Measurements from ENCODE around the gene UGT8. TPM values are rescaled to one million over a fixed set of nuclear protein-coding genes. Genes with fewer than 3 reads are reported as not detected.
A peak's percentile ranks its signal among the peaks of the same experiment; 100 is the strongest.

UGT8 gene
- total and polyA plus RNA-seq, 8 donors: 3.7 to 12.3 (median 9.5) TPM

- peaks cover 0 to 14% of the 10 kb centered on the region in 2 donors for H3K4me1 ChIP-seq
- intact Hi-C loops (cut with DNase I): no loop called here
- no peaks in the 10 kb centered on the region for H3K36me3 ChIP-seq
- peak overlapping the region; percentile 27 to 34 for H3K4me3 ChIP-seq
- peaks cover 23 to 58% of the 10 kb centered on the region in 2 donors for H3K27me3 ChIP-seq
- no peak for TF ChIP-seq CTCF (IDR thresholded peaks at IDR 0.05)
- no peaks in the 10 kb centered on the region for H3K9me3 ChIP-seq
- H3K27ac ChIP-seq: no peak overlapping the region
- peak; percentile 19 for ATAC-seq
- DNase-seq: peak in 2 of 4 donors; percentile 6 to 17
Measured at GRCh38 chr4:114599903-114600552, 1.4 kb downstream of the UGT8 start.

- Histone ChIP-seq H3K27ac (no peak overlapping the region), H3K27me3 (peaks cover 23 to 52% of the 10 kb centered on the region in 2 donors), H3K4me3 (no peak overlapping the region), H3K4me1 (peaks cover 0 to 14% of the 10 kb centered on the region in 2 donors), H3K9me3 (no peaks in the 10 kb centered on the region), H3K36me3 (no peaks in the 10 kb centered on the region)
- DNase-seq (no peak), ATAC-seq (no peak)
- no peak for TF ChIP-seq CTCF (IDR thresholded peaks at IDR 0.05)
- intact Hi-C loops (cut with DNase I): no loop called here
Measured at GRCh38 chr4:114600672-114601071, 2.1 kb downstream of the UGT8 start.

- Histone ChIP-seq H3K9me3 (no peaks in the 10 kb centered on the region), H3K4me3 (no peak overlapping the region), H3K27me3 (peaks cover 23 to 46% of the 10 kb centered on the region in 2 donors), H3K4me1 (peaks cover 0 to 14% of the 10 kb centered on the region in 2 donors), H3K36me3 (no peaks in the 10 kb centered on the region), H3K27ac (no peak overlapping the region)
- no peak for DNase-seq
- TF ChIP-seq CTCF (IDR thresholded peaks at IDR 0.05): no peak
- ATAC-seq: no peak
- intact Hi-C loops (cut with DNase I): no loop called here
Measured at GRCh38 chr4:114601304-114602052, 2.9 kb downstream of the UGT8 start.

- no peak for DNase-seq
- no peak overlapping the region for H3K4me3 ChIP-seq
- intact Hi-C loops (cut with DNase I): no loop called here
- no peak for TF ChIP-seq CTCF (IDR thresholded peaks at IDR 0.05)
- H3K4me1 ChIP-seq: peaks cover 0 to 9% of the 10 kb centered on the region in 2 donors
- no peak overlapping the region for H3K27ac ChIP-seq
- H3K27me3 ChIP-seq: peaks cover 9 to 26% of the 10 kb centered on the region in 2 donors
- no peaks in the 10 kb centered on the region for H3K36me3 ChIP-seq
- no peaks in the 10 kb centered on the region for H3K9me3 ChIP-seq
- ATAC-seq: no peak
Measured at GRCh38 chr4:114603497-114603896, 4.9 kb downstream of the UGT8 start.

- no peaks in the 10 kb centered on the region for H3K36me3 ChIP-seq
- peak in 2 of 4 donors; percentile 19 to 60 for DNase-seq
- TF ChIP-seq CTCF (IDR thresholded peaks at IDR 0.05): no peak
- ATAC-seq: peak; percentile 62
- no peaks in the 10 kb centered on the region for H3K9me3 ChIP-seq
- intact Hi-C loops (cut with DNase I): no loop called here
- H3K4me1 ChIP-seq: no peaks in the 10 kb centered on the region
- H3K4me3 ChIP-seq: no peak overlapping the region
- H3K27me3 ChIP-seq: no peaks in the 10 kb centered on the region
- no peak overlapping the region for H3K27ac ChIP-seq
Measured at GRCh38 chr4:114606245-114606644, 7.6 kb downstream of the UGT8 start.

All from left lung (tissue), 10 donors.